ENCODE results near the gene PDE6B.

DNA sequence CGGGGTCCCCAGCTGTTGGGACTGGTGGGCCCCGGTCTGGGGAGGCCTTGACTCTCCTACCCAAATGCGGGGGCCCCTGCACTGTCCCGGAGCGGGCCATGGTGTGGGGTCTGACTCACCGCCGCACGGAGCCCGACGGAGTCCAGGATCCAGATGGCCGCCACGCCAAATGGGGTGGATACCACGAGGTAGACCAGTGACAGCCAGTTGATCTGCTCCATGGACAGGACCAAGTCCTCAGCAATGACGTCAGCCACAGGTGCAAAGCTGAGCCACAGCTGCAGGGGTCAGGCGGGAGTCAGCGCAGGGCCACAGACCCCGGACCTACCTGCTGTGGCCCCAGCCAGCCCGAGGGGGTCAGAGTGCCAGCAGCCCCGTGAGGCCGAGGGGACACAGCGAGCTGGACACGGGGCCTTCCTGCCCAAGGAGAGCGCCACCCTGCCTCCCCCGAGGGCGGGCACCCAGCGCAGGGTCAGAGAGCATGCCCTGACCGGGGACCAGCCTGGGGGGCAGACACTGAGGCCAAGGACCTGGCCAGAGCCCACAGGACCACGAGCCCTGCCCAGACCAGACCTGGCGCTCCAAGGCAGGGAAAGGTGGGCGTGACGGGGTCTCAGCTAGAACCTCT is 61.2 kb downstream of the PDE6B start:
- TF ChIP-seq, protein P1, sequence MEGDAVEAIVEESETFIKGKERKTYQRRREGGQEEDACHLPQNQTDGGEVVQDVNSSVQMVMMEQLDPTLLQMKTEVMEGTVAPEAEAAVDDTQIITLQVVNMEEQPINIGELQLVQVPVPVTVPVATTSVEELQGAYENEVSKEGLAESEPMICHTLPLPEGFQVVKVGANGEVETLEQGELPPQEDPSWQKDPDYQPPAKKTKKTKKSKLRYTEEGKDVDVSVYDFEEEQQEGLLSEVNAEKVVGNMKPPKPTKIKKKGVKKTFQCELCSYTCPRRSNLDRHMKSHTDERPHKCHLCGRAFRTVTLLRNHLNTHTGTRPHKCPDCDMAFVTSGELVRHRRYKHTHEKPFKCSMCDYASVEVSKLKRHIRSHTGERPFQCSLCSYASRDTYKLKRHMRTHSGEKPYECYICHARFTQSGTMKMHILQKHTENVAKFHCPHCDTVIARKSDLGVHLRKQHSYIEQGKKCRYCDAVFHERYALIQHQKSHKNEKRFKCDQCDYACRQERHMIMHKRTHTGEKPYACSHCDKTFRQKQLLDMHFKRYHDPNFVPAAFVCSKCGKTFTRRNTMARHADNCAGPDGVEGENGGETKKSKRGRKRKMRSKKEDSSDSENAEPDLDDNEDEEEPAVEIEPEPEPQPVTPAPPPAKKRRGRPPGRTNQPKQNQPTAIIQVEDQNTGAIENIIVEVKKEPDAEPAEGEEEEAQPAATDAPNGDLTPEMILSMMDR (IDR thresholded peaks at IDR 0.05) = no peak
- no peak for TF ChIP-seq EP300 (IDR thresholded peaks at IDR 0.05)
- no peak for TF ChIP-seq POLR2A (IDR thresholded peaks at IDR 0.05)

Measured in ovary (tissue), 3 donors.